C4-2B (cell line): ENCODE results near the gene LARP4B.

Experiments
- CTCF ChIP-seq: fragments of 450-650 bp; conservative IDR thresholded peaks from 2 replicates; pipeline ENCODE4 v1.5.1; 2017; ENCODE audit warnings: mild to moderate bottlenecking
- ZFX ChIP-seq: fragments of 450-650 bp; IDR thresholded peaks from 2 replicates; pipeline ENCODE4 v1.6.1; 2017

DNA sequence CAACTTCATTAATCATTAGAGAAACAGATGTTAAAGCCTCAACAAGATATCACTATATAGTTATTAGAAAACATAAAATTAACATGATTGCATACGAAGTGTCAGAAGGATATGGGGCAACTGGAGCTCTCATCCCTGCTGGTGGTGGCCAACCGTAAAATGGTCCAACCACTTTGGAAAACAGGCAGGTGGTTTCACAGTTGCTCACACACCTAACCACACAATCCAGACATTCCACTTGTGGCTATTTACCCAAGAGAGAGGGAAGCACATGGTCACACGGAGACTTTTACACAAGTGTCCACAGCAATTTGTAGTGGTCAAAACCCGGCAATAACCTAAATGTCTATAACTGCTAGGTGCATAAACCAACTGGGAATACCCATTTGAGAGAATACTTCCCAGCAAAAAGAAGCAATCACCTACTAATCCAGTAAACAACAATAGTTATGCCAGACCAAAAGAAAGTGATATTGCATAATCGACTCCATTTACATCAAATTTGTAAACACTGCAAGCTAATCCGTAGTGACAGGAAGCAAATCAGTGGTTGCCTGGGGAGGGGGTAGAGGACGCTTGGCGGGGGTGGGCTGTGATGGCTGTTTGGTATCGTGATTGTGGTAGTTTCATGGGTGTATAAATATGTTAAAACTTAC, 91.8 kb downstream of the LARP4B start:
- TF ChIP-seq CTCF (no peak), ZFX (no peak)
